Measurements from ENCODE around the gene TERT.

- TF ChIP-seq CTCF (IDR thresholded peaks at IDR 0.05) = no peak
- TF ChIP-seq POLR2A (IDR thresholded peaks at IDR 0.05; ENCODE audit: low read length) = no peak
- TF ChIP-seq CEBPB (IDR thresholded peaks at IDR 0.05) = no peak
- no peak for TF ChIP-seq EP300 (IDR thresholded peaks at IDR 0.05)
- TF ChIP-seq NPAS2 (CRISPR knock-in tag; IDR thresholded peaks at IDR 0.05; ENCODE audit: borderline replicate concordance) = no peak
- TF ChIP-seq REST (IDR thresholded peaks at IDR 0.05) = no peak
- TF ChIP-seq RCOR1 (IDR thresholded peaks at IDR 0.05; ENCODE audit: low read depth, low read length) = no peak
- TF ChIP-seq RFX5 (IDR thresholded peaks at IDR 0.05) = no peak
- no peak for TF ChIP-seq ZNF302 (CRISPR knock-in tag; IDR thresholded peaks at IDR 0.05)
- TF ChIP-seq MAX (IDR thresholded peaks at IDR 0.05) = no peak
- no peak for TF ChIP-seq KDM5A (IDR thresholded peaks at IDR 0.05)
- no peak for TF ChIP-seq MYC (IDR thresholded peaks at IDR 0.05; ENCODE audit: borderline replicate concordance, low read length)
- no peak for TF ChIP-seq PHF8 (IDR thresholded peaks at IDR 0.05; ENCODE audit: borderline replicate concordance, low read depth)
Measured at GRCh38 chr5:1324301-1324700, 29.4 kb upstream of the TERT start.
